ENCODE measurements around the gene GABARAPL1. TPM values are rescaled to one million over a fixed set of nuclear protein-coding genes. Genes with fewer than 3 reads are reported as not detected.

Gene GABARAPL1
- polyA plus RNA-seq, 1 donor from 2014 or later: 213 TPM

- no peak overlapping the region for H3K9ac ChIP-seq (ENCODE audit: low read length)
- TF ChIP-seq POLR2AphosphoS5 (IDR thresholded peaks at IDR 0.05) (peak; percentile 64), EP300 (conservative IDR thresholded peaks at IDR 0.05; ENCODE audit: poor library complexity, severe bottlenecking) (peak; percentile 59), RAD21 (conservative IDR thresholded peaks at IDR 0.05) (no peak)
- no peaks in the 10 kb centered on the region for H3K9me3 ChIP-seq (ENCODE audit: low read length)
These were observed 30.2 kb upstream of the GABARAPL1 start for GRCh38 chr12:10182354-10183049.

GRCh38 chr12:10184261-10184843 is 28.3 kb upstream of the GABARAPL1 start:
- Histone ChIP-seq H3K79me2 (replicated peaks; ENCODE audit: insufficient read depth, low read length) (no peaks in the 10 kb centered on the region), H3K9me2 (ENCODE audit: insufficient read depth, low read length) (no peaks in the 10 kb centered on the region), H3K9ac (ENCODE audit: low read length) (no peak overlapping the region), H3F3A (ENCODE audit: insufficient read depth, low read length, poor library complexity, severe bottlenecking) (no peaks in the 10 kb centered on the region), H3K36me3 (ENCODE audit: insufficient read depth, low read length) (no peaks in the 10 kb centered on the region), H3K27me3 (ENCODE audit: insufficient read depth, low read depth, low read length) (no peaks in the 10 kb centered on the region), H3K9me3 (ENCODE audit: low read length) (no peaks in the 10 kb centered on the region), H4K20me1 (ENCODE audit: insufficient read depth) (no peaks in the 10 kb centered on the region), H3K4me2 (ENCODE audit: low read length) (no peak overlapping the region), H2AFZ (ENCODE audit: low read depth, low read length) (no peak overlapping the region), H3K4me3 (ENCODE audit: low read length) (no peak overlapping the region), H3K27ac (ENCODE audit: low read length) (no peak overlapping the region)
- TF ChIP-seq RAD21 (conservative IDR thresholded peaks at IDR 0.05) (no peak), SMC3 (conservative IDR thresholded peaks at IDR 0.05; ENCODE audit: poor library complexity) (no peak), REST (IDR thresholded peaks at IDR 0.05; ENCODE audit: borderline replicate concordance) (no peak), TAF1 (IDR thresholded peaks at IDR 0.05; ENCODE audit: low read depth) (no peak), CTCF (IDR thresholded peaks at IDR 0.05; ENCODE audit: poor library complexity, severe bottlenecking) (no peak), EP300 (conservative IDR thresholded peaks at IDR 0.05; ENCODE audit: poor library complexity, severe bottlenecking) (no peak), MXI1 (conservative IDR thresholded peaks at IDR 0.05; ENCODE audit: poor library complexity, severe bottlenecking) (no peak), POLR2AphosphoS5 (IDR thresholded peaks at IDR 0.05) (no peak)

More at GRCh38 chr12:10182354-10183049, 30.2 kb upstream of the GABARAPL1 start:
- no peak overlapping the region for H3K27ac ChIP-seq (ENCODE audit: low read length)
- no peaks in the 10 kb centered on the region for H3K36me3 ChIP-seq (ENCODE audit: insufficient read depth, low read length)
- no peaks in the 10 kb centered on the region for H3K9me2 ChIP-seq (ENCODE audit: insufficient read depth, low read length)
- H3K4me2 ChIP-seq (ENCODE audit: low read length): no peak overlapping the region
- H3K79me2 ChIP-seq (replicated peaks; ENCODE audit: insufficient read depth, low read length): no peaks in the 10 kb centered on the region
- no peak overlapping the region for H3K4me3 ChIP-seq (ENCODE audit: low read length)
- no peaks in the 10 kb centered on the region for H3F3A ChIP-seq (ENCODE audit: insufficient read depth, low read length, poor library complexity, severe bottlenecking)
- no peak overlapping the region for H2AFZ ChIP-seq (ENCODE audit: low read depth, low read length)
- no peaks in the 10 kb centered on the region for H4K20me1 ChIP-seq (ENCODE audit: insufficient read depth)
- no peaks in the 10 kb centered on the region for H3K27me3 ChIP-seq (ENCODE audit: insufficient read depth, low read depth, low read length)

Measured in neural cell (in vitro differentiated cells).